ENCODE data around the gene ADAR.

ADAR gene

GRCh38 chr1:154581766-154582165, 26.2 kb downstream of the ADAR start:
- no peak for DNase-seq

- DNase-seq = no peak
Measured at GRCh38 chr1:154579374-154579773, 28.6 kb downstream of the ADAR start.

- no peak for DNase-seq
Measured at GRCh38 chr1:154578058-154578418, 29.9 kb downstream of the ADAR start.

GRCh38 chr1:154577346-154578057, 30.5 kb downstream of the ADAR start:
- no peak for DNase-seq

- DNase-seq = no peak
Measured at GRCh38 chr1:154575951-154576566, 31.9 kb downstream of the ADAR start.

GRCh38 chr1:154575147-154575927, 32.6 kb downstream of the ADAR start:
- DNase-seq = no peak

- peak; percentile 91 for DNase-seq
Measured at GRCh38 chr1:154574716-154575115, 33.3 kb downstream of the ADAR start.

GRCh38 chr1:154573168-154573510, 34.8 kb downstream of the ADAR start:
- no peak for DNase-seq

- DNase-seq = no peak
Measured at GRCh38 chr1:154572468-154573167, 35.4 kb downstream of the ADAR start.

- DNase-seq = no peak
Measured at GRCh38 chr1:154571964-154572288, 36.1 kb downstream of the ADAR start.

GRCh38 chr1:154571244-154571963, 36.6 kb downstream of the ADAR start:
- no peak for DNase-seq

GRCh38 chr1:154568157-154568815, 39.7 kb downstream of the ADAR start:
- no peak for DNase-seq

- peak; percentile 85 for DNase-seq
Measured at GRCh38 chr1:154567386-154568156, 40.4 kb downstream of the ADAR start, which contains the start of gene CHRNB2. CHRNB2 (plus strand) TSS chr1:154567778; CDS start chr1:154568045, 267 bp downstream.

- DNase-seq = no peak
Measured at GRCh38 chr1:154565876-154566275, 42.1 kb downstream of the ADAR start.

GRCh38 chr1:154559466-154560044, 48.4 kb downstream of the ADAR start:
- peak; percentile 94 for DNase-seq

GRCh38 chr1:154558720-154559465, 49.1 kb downstream of the ADAR start:
- peak; percentile 100 for DNase-seq

GRCh38 chr1:154557939-154558719, 49.9 kb downstream of the ADAR start, which contains the start of gene UBE2Q1:
UBE2Q1 (minus strand) TSS chr1:154558662; CDS start chr1:154558553, 109 bp downstream.
- DNase-seq = peak; percentile 65

GRCh38 chr1:154557248-154557938, 50.6 kb downstream of the ADAR start:
- peak; percentile 19 for DNase-seq

- no peak for DNase-seq
Measured at GRCh38 chr1:154556422-154556821, 51.6 kb downstream of the ADAR start.
